Right atrium auricular region (tissue), 2 donors: Measurements from ENCODE around the gene SLC22A13. TPM values are rescaled to one million over a fixed set of nuclear protein-coding genes. Genes with fewer than 3 reads are reported as not detected.

Experiments
- DNase-seq: peaks from one replicate; pipeline ENCODE4 v3.0.0-alpha.2; 2019; ENCODE audit warnings: low spot score
- H3K27ac ChIP-seq, 2 donors: fragments of 200-600 bp; sonication (generic); 1 replicate in 1 of 2; 2 replicates in 1 of 2; pipeline ENCODE4 v1.5.1; 2016 to 2019
- H3K27me3 ChIP-seq, 2 donors: fragments of 200-600 bp; sonication (generic); one replicate each; pipeline versions ENCODE4 v1.5.1 to v1.6.0; 2017 to 2019
- H3K36me3 ChIP-seq: fragments of 200-600 bp; sonication (generic); one replicate; pipeline ENCODE4 v1.5.1; 2016
- H3K4me1 ChIP-seq, 2 donors: fragments of 200-600 bp; sonication (generic); one replicate each; pipeline versions ENCODE4 v1.5.1 to v1.6.0; 2017 to 2019
- H3K4me3 ChIP-seq, 2 donors: fragments of 200-600 bp; sonication (generic); 1 replicate in 1 of 2; 2 replicates in 1 of 2; pipeline ENCODE4 v1.5.1; 2017 to 2019; ENCODE audit warnings: mild to moderate bottlenecking in 1 of 2, moderate library complexity in 1 of 2
- H3K9me3 ChIP-seq, 2 donors: fragments of 200-600 bp; sonication (generic); one replicate each; pipeline ENCODE4 v1.5.1; 2019
- CTCF ChIP-seq, 2 donors: fragments of 200-600 bp; sonication (generic); IDR thresholded peaks; one replicate each; pipeline ENCODE4 v1.5.1; 2019; ENCODE audit warnings: antibody characterized with exemption in 2 of 2
- total RNA-seq, 2 donors: library from RNA; depleted of rRNA; stranded (reverse); fragments of >200 nt; gene quantifications; one replicate each; pipeline ENCODE4 v1.1.0, GENCODE V29; 2016

SLC22A13 gene
- total RNA-seq, 2 donors from 2014 or later: not detected

GRCh38 chr3:38267662-38268061 is 2.0 kb downstream of the SLC22A13 start:
- Histone ChIP-seq H3K27ac (no peak overlapping the region), H3K27me3 (no peaks in the 10 kb centered on the region), H3K4me3 (no peak overlapping the region), H3K36me3 (no peaks in the 10 kb centered on the region), H3K4me1 (peaks cover 0 to 12% of the 10 kb centered on the region in 2 donors), H3K9me3 (no peaks in the 10 kb centered on the region)
- no peak for TF ChIP-seq CTCF (IDR thresholded peaks at IDR 0.05)
- no peak for DNase-seq

- H3K9me3 ChIP-seq: no peaks in the 10 kb centered on the region
- DNase-seq: no peak
- no peaks in the 10 kb centered on the region for H3K27me3 ChIP-seq
- H3K36me3 ChIP-seq: no peaks in the 10 kb centered on the region
- H3K27ac ChIP-seq: no peak overlapping the region
- H3K4me3 ChIP-seq: no peak overlapping the region
- TF ChIP-seq CTCF (IDR thresholded peaks at IDR 0.05): no peak
- H3K4me1 ChIP-seq: peaks cover 0 to 12% of the 10 kb centered on the region in 2 donors
Measured at GRCh38 chr3:38268087-38268486, 2.5 kb downstream of the SLC22A13 start.

- no peak for TF ChIP-seq CTCF (IDR thresholded peaks at IDR 0.05)
Measured at GRCh38 chr3:38268522-38268921, 2.9 kb downstream of the SLC22A13 start.

GRCh38 chr3:38270606-38271005 is 5.0 kb downstream of the SLC22A13 start:
- H3K4me3 ChIP-seq: no peak overlapping the region
- DNase-seq: no peak
- H3K36me3 ChIP-seq: no peaks in the 10 kb centered on the region
- H3K9me3 ChIP-seq: no peaks in the 10 kb centered on the region
- TF ChIP-seq CTCF (IDR thresholded peaks at IDR 0.05): no peak
- H3K27ac ChIP-seq: no peak overlapping the region
- no peaks in the 10 kb centered on the region for H3K27me3 ChIP-seq
- H3K4me1 ChIP-seq: no peaks in the 10 kb centered on the region

More at GRCh38 chr3:38268522-38268921, 2.9 kb downstream of the SLC22A13 start:
- Histone ChIP-seq H3K9me3 (no peaks in the 10 kb centered on the region), H3K27me3 (no peaks in the 10 kb centered on the region), H3K4me1 (peaks cover 0 to 12% of the 10 kb centered on the region in 2 donors), H3K27ac (no peak overlapping the region), H3K36me3 (no peaks in the 10 kb centered on the region), H3K4me3 (no peak overlapping the region)
- DNase-seq: no peak

- Histone ChIP-seq H3K4me3 (no peak overlapping the region), H3K27me3 (no peaks in the 10 kb centered on the region), H3K9me3 (no peaks in the 10 kb centered on the region), H3K4me1 (no peaks in the 10 kb centered on the region), H3K27ac (no peak overlapping the region), H3K36me3 (no peaks in the 10 kb centered on the region)
- no peak for TF ChIP-seq CTCF (IDR thresholded peaks at IDR 0.05)
- no peak for DNase-seq
Measured at GRCh38 chr3:38271553-38271952, 5.9 kb downstream of the SLC22A13 start.

DNA sequence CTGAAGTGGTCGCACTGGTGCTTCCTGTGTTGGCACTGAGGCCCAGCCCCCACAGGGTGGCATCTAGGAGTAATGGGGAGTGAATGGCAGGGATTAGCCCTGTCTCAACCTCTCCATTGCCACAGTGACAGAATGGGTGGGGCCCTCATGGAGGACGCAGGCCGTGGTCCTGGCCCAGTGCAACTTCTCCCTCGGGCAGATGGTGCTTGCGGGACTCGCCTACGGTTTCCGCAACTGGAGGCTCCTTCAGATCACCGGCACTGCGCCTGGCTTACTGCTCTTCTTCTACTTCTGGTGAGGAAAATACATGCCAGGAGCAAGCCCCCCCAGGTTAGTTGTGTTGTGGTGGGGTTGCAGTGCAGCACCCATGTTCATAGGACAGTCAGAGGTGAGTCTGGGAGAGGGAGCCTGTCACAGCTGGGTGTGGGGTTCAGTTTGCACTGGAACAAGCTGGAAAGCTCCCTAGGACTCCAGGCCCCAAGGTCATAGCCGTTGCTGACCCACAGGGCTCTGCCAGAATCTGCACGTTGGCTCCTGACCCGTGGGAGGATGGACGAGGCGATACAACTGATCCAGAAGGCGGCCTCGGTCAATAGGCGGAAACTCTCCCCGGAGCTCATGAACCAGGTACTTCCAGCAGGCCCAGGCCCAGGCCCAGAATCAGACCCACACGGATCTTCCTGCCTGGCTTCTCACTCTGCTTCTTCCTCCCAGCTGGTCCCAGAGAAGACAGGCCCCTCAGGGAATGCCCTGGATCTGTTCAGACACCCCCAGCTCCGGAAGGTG is 9.4 kb downstream of the SLC22A13 start:
- DNase-seq: no peak
- TF ChIP-seq CTCF (IDR thresholded peaks at IDR 0.05): no peak
- Histone ChIP-seq H3K36me3 (no peaks in the 10 kb centered on the region), H3K27ac (no peak overlapping the region), H3K9me3 (no peaks in the 10 kb centered on the region), H3K4me3 (no peak overlapping the region), H3K4me1 (no peaks in the 10 kb centered on the region), H3K27me3 (no peaks in the 10 kb centered on the region)
